CD4-positive, alpha-beta T cell treated with Interleukin-2 at 100 ng/mL for 4 hours (primary cell): Measurements from ENCODE around the gene XPA.
"Not testable (repeated sequence)": the region's sequence is repeated elsewhere in the genome, so short reads cannot be mapped to it uniquely, and the experiment has no call there.

Source experiments
- DNase-seq: peaks from one replicate; pipeline ENCODE4 v3.0.0-alpha.2; 2020; ENCODE audit warnings: low spot score

Gene XPA

DNA sequence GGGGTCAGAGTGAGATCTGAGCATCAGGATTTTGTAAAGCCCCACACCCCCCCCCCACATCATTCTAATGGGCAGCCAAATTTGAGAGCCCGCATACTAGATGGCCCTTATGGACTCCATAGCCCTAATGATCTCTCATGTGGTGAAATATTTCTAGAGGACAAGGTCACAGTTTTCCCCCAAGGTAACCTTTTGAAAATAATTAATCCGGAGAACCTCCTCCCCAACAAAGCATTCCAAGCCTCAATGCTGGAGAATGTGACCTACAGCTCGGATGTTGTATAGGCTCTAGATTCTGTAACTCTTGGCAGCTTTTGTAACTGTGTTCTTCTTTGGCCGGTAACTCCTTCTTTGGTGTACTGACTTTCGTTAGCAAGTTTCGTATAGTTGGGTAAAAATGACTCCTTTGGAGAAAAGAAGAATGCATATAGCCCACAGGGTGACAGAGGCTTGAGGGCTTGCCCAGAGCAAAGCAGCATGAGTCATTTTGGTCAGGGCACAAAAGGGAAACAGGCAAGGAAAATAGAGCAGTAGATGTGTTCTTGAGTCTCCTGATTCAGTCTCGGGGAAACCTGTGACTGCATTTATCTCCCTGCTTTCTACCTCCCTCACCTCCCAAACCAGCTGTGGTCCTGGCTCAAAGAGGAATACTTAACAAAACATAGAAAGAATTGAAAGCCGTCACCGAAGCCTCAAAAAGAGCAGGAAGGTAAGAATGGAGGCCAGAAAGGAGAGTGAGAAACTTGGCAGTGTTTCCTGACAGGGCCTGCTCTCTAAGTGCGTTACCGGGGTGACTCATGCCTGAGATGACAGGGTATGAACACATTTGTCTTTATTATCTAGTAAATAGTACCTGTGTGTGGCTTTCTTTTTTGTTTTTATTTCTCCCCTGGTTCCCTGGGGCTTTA lies 6.6 kb upstream of the XPA start:
- DNase-seq: peak; percentile 50

DNA sequence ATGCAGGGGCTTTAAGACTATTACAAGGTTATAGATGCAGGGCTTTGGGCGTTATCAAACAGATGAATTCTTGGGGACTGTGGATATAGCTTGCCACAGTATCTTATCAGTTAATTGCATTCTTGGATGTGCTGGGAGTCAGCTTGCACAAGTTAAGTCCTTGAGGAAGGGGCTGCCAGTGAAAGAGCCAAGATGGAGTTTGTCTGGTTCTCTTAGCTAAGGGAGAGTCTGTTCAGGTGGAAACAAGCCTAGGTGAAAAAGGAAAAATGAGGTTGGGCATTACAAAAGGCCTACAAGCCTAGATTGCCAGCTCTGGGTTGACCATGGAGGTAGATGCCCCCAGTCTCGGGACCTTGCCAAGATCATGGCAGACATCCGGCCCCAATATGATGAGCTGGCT lies 2.7 kb upstream of the XPA start:
- not testable (repeated sequence) for DNase-seq

DNA sequence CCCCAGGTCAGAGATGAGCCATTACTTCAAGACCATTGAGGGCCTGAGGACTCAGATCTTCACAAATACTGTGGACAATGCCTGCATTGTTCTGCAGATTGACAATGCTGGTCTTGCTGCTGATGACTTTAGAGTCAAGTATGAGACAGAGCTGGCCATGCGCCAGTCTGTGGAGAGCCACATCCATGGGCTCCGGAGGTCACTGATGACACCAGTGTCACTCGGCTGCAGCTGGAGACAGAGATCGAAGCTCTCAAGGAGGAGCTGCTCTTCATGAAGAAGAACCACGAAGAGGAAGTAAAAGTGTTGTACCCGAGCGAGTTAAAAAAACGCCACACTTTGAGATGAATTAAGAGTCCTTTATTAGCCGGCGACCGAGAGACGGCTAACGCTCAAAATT lies 2.1 kb upstream of the XPA start:
- DNase-seq: not testable (repeated sequence)

DNA sequence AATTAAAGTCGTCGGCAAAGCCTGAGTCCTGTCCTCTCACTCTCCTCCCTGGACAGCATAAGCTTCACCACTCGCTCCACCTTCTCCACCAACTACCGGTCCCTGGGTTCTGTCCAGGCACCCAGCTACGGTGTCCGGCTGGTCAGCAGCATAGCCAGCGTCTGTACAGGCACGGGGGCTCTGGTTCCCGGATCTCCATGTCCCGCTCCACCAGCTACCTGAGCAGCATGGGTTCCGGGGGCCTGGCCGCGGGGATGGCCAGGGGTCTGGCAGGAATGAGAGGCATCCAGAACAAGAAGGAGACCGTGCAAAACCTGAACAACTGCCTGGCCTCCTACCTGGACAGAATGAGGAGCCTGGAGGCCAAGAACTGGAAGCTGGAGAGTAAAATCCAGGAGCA lies 1.7 kb upstream of the XPA start:
- no peak for DNase-seq

DNA sequence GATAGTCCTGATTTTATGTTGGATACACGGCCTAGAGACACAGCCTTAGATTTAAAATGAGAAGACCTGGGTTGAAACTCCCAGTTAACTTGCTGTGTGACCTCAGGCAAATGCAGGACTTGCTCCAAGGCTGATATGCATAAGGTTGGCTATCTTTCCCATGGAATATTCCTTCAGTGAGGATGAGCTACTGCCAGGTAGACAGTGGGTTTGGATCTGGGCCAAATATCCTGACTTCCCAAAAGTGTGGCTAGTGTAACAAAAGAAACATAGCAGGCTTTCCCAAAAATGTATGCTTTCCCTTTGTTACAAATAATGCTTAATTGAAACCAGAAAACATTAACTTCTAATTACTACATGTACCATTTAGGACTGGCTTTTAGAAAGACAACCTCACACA lies 697 bp upstream of the XPA start:
- no peak for DNase-seq

DNA sequence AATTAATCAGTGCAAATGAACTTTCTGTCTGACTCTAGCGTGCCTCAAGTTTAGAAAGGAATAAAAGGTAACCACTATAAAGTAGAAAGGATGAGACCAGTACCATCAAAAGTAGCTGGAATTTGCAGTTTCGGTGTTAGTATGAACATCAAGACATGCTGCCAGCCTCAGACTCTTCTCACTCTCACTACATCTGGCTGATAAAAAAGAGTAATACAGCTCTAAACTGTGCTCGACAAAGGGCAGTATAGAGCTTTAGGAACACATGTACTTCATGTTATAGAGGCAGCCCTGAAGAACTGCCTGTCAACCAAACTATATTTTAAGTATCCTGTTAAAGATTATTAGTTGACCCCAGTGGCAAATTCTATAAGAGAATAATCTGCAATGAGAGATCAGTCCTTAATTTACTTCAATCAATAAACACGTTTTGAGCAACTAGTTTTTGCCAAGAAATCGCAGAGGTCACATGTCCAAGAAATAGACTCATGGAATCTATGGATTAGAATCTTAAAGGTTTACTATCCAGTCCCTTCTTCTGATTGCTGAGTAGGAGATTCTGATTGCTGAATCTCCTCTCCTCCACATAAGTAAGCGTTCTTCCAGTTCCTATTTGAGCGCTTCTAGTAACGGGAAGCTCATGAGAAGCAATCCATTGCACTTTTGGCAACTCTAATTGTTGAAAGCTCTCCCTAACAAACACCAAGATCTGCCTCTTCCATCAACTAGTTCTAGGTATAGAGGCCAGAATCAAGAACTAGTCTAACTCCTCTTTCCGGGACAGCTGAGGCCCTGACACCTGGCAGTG lies 941 bp downstream of the XPA start:
- no peak for DNase-seq

DNA sequence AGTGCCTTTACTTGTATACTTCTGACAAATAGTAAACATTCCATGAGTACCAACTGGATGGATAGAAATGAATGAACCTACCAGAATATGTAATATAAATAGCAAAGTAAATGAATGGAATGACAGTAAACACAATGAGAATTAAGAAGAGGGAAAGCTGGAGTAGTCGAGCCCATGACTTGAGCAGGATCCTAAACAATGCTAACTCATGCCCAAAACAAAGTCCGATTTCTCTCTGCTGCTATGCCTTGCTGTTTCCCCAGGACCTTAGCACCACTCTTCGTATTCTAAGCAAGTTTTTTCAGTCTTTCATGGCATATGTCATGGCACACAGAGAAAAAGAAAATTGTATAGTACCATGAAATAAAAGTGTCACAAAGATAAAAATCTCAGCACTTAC lies 1.8 kb downstream of the XPA start:
- DNase-seq: no peak

DNA sequence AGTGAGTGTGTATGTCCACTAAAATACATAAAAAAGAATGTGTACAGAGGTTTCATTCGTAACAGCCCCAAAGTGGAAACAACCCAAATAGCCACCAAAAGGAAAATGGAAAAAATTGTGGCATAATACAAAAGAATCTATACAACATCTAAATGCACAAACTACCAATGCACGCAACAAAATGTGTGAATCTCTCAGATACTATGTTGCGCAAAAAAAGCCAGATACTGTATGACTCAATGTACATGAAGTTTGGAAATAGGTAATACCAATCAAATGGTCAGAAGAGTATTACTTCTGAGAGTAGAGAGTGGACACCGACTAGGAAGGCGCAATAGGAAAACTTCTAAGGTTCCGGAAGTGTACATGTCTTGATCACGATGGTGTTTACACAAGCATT lies 2.4 kb downstream of the XPA start:
- DNase-seq: no peak

DNA sequence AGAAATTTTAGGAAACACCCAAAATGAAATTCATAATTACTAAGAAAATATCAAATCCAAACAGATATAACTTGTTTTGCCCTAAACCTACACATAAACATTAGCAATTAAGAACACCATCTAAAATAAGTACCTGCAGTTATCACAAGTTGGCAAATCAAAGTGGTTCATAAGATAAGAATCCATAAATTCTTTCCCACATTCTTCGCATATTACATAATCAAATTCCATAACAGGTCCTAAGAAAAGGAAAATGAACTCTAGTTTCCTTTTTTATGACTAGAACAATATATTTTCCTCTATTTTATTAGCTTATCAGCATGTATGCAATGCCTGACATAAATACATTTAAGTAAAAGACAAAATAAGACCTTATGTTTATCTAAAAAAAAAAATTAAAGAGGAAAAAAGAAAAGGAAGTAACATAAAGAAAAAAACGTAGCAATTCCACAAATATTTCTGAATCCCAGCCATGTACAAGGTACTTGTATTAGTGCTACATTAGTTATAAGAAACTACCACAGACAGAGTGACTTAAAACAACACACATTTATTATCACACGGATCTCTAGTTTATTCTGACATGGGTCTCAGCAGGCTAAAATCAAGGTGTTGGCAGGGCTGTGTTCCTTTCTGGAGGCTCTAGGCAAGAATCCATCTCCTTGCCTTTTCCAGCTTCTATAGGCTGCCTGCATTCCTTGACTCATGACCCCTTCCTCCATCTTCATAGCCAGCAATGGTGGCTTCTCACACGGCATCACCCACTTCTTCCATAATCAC lies 7.5 kb downstream of the XPA start:
- no peak for DNase-seq

DNA sequence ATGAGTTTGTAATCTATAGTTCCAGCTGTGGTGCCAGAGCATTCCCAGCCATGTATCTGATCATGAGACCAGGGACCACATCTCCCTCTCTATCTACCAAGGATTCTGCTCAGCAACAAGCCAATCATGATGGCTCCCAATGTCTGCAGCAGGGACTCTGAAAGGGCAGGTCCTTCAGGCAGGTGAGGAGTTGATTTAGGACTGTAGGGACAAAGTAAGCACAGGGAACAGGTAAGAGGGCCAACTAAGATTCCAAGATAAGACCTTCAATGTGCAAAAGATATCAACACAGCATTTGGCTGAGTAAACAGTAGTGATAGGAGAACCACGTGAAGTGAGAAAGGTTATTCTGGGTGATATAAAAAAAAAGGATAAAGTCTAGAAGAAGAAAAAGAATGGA lies 8.5 kb downstream of the XPA start:
- DNase-seq: no peak

DNA sequence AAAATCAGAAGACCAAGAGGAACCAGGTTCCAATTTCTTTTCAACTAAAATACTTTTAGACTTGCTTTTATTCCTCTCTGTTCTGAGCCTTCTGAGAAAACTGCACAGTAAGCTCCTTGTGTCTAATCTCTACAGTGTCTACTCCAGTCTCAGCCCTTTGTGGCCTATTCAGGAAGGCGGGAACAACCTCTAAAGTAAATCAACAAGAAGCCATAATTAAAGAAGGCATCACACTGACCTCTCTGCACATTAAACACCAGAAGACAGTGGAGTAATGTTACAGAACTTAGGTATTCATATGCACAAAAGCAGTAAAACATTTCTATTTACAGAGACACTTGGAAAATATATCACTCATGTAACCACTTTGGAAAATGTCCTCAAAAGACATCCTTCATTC lies 14.9 kb downstream of the XPA start:
- DNase-seq: no peak

DNA sequence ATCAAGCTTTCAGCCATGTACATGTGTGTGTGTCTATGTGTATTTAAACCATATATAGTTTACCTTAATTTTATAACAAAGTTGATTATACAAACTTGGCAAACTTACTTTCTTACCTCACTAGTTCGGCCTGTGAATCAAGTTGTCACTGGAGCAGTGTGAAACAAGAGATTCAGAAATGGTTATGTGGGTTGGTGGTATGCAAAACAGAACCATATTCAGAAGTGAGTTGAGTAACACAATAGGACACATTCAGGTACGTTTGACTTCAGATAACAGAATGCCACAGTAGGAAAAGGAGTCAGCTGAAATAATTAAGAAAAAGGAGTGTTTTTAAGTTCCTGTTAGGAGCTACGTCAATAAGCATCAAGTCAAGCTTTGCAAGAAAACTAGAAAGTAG lies 21.5 kb downstream of the XPA start:
- DNase-seq: no peak

DNA sequence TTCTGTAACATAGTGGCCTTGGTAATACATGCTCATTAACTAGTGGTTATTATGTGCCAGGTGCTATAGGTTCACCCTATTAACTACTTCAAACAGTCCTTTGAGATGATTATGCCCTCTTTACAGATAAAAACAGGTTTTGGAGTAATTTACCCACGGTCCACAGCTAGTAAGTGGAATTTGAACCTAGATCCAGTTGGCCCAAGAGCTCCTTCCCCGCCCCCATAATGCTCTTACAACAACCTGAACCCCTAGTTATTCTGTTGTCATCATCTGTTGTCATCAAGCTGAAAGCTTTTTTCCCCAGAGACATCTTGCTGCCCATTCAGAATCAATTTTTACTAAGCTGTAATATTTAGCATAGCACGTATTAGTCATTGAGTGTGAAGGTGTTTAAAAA lies 23.2 kb downstream of the XPA start:
- no peak for DNase-seq

DNA sequence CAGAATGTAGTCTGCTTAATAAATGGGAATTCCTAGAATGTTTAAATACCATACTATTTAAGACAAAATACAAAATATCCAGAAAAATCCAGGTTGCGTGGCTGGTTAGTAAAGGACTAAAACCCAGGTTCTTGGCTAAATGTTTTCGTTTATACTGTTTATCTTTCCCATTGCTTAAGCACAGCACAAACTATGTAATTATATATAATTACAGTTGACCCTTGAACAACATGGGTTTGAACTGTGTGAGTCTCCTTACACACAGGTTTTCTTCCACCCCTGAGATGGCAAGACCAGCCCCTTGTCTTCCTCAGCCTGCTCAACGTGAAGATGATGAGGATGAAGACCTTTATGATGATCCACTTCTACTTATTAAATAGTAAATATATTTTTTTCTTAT lies 24.7 kb downstream of the XPA start:
- DNase-seq: no peak

DNA sequence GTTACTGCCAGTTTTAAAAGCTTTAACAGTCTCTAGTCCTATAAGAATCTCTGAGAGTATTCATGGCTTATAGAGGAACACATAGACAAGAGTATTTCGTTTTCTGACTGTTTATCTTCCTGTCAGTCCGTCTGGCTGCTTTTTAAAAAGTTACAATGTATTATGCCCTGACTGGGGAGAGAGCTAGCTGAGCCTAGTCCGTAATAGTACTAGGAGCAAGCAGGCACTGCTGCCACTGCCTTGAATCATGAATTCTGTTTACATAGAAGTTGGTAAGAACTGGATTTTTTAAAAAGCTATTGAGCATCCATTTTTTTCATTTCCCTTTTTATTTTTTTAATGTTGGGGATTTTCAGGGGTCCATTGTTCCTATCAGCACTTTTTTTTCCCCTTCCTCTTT lies 26.6 kb downstream of the XPA start:
- DNase-seq: no peak

DNA sequence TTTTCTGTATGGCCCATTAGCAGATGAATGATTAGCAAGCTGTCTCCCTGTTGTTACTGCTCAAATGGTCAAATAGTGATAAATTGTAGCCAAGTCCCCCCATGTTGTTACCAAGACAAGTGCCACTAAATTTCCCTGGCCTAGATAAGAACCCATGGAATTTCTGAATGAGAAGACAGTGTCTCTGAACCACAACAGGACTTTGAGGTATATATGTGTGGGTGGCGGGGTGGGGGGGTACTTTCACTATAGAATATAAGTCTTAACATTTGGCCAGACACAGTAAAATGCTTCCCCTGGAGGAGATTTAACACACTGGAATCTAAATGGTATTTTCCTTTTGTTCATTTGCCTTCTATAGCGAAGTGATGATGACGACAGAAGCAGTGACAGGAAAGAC lies 28.7 kb downstream of the XPA start:
- DNase-seq: no peak

DNA sequence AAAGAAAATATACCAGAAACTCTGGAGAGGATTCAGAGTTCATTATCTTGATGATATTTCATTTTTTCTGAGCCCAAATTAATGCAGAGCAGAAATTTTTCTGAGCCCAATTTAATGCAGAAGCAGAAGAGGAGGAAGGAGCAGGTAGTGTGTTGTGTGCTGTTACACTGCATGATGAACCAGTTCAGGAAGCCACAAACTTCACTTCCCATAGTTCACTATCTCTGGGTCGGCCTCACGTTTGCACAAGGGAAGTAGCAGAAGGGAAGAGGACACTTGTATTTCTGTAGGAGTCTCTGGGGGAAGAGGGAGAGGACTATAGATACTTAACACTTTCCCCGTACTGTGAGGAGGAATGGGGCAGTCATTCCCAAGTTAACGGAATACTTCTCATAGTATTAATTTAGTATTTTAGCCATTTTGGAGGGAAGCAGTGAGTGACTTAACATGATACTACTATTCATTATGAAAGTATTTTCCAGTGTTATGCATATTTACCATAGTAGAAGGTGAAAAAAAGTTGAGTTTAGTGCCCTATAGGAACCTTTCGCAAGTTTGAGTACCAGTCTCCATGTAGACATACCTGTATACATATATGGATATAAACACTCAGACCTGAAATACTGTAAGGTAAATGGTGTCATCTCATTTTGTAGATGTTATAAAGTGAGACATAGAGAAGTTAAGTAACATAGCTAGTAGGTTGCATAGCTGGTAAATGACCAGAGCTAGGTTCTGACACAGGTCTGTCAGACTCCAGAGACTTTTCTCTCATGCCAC lies 30.0 kb downstream of the XPA start:
- no peak for DNase-seq

DNA sequence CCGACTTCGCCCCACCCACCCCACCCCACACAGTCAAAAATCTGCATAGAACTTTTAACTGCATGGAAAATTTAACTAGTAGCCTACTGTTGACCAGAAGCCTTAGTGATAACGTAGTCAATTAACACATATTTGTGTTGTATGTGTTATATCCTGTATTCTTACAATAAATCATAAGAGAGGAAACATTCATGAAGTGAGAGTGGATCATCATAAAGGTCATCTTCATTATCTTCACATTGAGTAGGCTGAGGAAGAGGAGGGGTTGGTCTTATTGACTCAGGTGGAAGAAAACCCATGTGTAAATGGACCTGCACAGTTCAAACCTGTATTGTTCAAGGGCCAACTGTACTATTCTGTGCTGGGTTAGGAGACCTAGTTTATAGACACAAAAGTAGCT lies 31.4 kb downstream of the XPA start:
- no peak for DNase-seq

DNA sequence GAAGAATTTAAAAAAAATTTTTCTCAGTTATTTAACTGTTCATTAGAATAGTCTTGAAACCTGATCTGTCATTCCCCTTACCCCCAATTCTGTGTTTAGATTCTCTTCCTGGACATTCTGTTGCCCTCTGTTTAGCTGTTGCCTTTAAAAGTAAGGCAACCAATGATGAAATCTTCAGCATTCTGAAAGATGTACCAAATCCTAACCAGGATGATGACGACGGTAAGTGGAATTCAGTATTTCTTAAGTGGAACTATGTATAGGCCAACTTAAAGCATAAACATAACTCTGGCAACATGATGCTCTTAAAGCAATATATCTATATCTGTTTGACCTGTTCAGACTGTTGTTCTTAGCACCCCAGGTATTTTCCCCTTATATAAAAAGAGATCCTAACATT lies 36.3 kb downstream of the XPA start:
- DNase-seq: no peak

DNA sequence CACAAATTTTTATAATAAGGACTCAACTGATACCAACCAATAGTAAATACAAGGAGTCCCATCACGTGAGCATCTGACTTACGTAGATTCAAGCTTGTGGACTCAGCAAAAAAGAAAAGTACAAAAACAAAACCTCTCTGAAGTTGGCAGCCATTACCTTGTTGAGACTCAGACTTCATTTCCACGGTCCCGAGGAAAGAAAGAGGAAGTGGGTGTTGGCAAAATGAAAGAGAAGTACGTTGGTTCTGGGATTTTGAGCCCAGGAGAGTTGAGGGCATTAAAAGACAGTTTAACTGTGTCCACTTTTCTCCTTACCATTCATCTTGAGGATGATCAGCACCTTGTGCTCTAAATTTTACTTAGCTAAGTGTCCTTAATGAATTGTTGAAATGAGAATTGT lies 36.8 kb downstream of the XPA start:
- DNase-seq: no peak

DNA sequence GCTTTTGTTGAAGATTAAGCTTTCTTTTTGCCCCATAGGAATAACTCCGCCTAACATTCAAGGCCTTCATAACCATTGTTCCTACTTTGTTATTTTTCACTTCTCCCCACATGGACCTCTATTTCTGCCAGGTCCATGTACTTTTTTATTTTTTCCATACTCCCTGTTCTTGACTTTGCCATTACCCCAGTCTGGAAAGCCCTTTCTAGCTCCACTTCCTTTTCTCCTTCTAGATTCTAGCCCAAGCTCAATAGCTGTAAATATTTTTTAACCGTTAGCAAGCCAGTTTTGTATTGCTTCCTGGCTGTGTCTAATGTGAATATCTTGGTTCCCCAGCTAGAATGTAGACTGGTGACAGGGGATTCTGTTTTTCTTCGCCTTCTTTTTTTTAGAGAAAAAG lies 37.4 kb downstream of the XPA start:
- no peak for DNase-seq

DNA sequence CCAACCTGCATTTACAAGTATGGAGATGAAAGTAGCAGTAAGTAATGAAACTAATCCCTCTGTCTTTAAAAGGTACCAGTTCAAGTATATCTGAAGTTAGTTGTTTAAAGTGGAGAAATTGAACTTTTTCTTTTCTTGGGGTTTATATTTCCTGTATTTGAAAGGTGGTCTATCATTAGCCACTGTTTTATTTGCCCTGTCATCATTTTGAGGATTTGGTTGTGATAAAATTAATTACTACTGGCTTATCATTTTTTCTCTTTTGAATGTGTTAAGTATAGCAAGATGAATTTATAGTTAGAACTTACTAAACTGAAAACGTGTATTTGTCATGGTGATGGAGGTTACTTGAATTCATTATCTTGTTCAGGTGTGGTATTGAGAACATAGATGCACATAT lies 38.4 kb downstream of the XPA start:
- DNase-seq: no peak
